Measurements from ENCODE around the gene RNASE9. TPM values are rescaled to one million over a fixed set of nuclear protein-coding genes. Genes with fewer than 3 reads are reported as not detected.

Gene RNASE9
- total RNA-seq, 4 donors from 2014 or later, result not detected

GRCh38 chr14:20555845-20556244 is 5.0 kb downstream of the RNASE9 start:
- no peak overlapping the region for H3K27ac ChIP-seq

GRCh38 chr14:20553024-20553423 is 7.8 kb downstream of the RNASE9 start:
- TF ChIP-seq, protein P1, sequence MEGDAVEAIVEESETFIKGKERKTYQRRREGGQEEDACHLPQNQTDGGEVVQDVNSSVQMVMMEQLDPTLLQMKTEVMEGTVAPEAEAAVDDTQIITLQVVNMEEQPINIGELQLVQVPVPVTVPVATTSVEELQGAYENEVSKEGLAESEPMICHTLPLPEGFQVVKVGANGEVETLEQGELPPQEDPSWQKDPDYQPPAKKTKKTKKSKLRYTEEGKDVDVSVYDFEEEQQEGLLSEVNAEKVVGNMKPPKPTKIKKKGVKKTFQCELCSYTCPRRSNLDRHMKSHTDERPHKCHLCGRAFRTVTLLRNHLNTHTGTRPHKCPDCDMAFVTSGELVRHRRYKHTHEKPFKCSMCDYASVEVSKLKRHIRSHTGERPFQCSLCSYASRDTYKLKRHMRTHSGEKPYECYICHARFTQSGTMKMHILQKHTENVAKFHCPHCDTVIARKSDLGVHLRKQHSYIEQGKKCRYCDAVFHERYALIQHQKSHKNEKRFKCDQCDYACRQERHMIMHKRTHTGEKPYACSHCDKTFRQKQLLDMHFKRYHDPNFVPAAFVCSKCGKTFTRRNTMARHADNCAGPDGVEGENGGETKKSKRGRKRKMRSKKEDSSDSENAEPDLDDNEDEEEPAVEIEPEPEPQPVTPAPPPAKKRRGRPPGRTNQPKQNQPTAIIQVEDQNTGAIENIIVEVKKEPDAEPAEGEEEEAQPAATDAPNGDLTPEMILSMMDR (IDR thresholded peaks at IDR 0.05), result no peak
- no peak for TF ChIP-seq POLR2A (IDR thresholded peaks at IDR 0.05)
- H3K27me3 ChIP-seq, result no peaks in the 10 kb centered on the region
- H3K4me1 ChIP-seq, result no peaks in the 10 kb centered on the region
- H3K27ac ChIP-seq, result no peak overlapping the region
- intact Hi-C loops (cut with DNase I; ENCODE audit: low total_unique reads), result no loop called here
- DNase-seq, result no peak
- H3K36me3 ChIP-seq, result no peaks in the 10 kb centered on the region
- H3K4me3 ChIP-seq, result no peak overlapping the region
- no peaks in the 10 kb centered on the region for H3K9me3 ChIP-seq

More at GRCh38 chr14:20555845-20556244, 5.0 kb downstream of the RNASE9 start:
- no peaks in the 10 kb centered on the region for H3K9me3 ChIP-seq
- no peaks in the 10 kb centered on the region for H3K4me1 ChIP-seq
- intact Hi-C loops (cut with DNase I; ENCODE audit: low total_unique reads), result no loop called here
- no peaks in the 10 kb centered on the region for H3K36me3 ChIP-seq
- H3K4me3 ChIP-seq, result no peak overlapping the region
- TF ChIP-seq, protein P1 (IDR thresholded peaks at IDR 0.05), result no peak
- no peak for TF ChIP-seq POLR2A (IDR thresholded peaks at IDR 0.05)
- no peak for DNase-seq
- no peaks in the 10 kb centered on the region for H3K27me3 ChIP-seq

DNA sequence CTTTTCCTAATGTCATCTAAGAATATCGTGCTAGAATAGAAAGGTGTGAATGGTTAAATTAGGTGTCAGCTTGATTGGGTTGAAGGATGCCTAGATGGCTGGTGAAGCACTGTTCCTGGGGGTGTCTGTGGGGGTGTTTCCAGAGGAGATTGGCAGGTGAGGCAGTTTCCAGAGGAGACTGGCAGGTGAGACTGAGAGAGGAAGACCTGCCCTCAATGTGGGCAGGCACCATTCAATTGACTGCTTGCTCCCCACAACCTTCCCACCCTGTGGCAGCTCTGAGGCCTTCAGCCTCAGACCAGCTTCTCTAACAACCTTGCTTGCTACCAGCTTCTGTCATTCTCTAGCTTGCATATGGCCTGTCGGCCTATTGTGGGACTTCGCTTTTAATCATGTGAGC is 9.2 kb downstream of the RNASE9 start:
- Histone ChIP-seq H3K27me3 (no peaks in the 10 kb centered on the region), H3K4me1 (no peaks in the 10 kb centered on the region), H3K27ac (no peak overlapping the region), H3K4me3 (no peak overlapping the region), H3K36me3 (no peaks in the 10 kb centered on the region), H3K9me3 (no peaks in the 10 kb centered on the region)
- intact Hi-C loops (cut with DNase I; ENCODE audit: low total_unique reads), result no loop called here
- TF ChIP-seq POLR2A (IDR thresholded peaks at IDR 0.05), result no peak
- TF ChIP-seq, protein P1 (IDR thresholded peaks at IDR 0.05), result no peak
- DNase-seq, result no peak

DNA sequence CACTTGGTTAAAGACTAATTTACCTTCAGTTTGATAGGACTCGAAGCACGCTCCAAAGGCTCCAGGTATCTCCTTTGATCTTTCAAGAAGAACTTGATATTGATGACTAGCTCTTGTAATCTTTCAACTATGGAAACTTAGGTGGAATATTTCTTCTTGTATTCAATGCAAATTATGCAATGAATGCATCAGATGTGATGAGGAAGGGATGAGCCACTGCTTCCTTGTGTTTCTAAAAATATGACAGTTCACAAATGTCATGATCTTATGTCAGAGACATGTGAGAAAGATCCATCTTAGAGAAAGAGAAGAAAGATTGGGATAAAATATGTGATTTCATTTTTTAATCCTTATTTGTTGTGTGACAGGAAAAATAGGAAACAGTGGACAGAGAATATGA is 9.9 kb downstream of the RNASE9 start:
- H3K36me3 ChIP-seq, result no peaks in the 10 kb centered on the region
- H3K27ac ChIP-seq, result no peak overlapping the region
- H3K27me3 ChIP-seq, result no peaks in the 10 kb centered on the region
- intact Hi-C loops (cut with DNase I; ENCODE audit: low total_unique reads), result no loop called here
- no peak for DNase-seq
- TF ChIP-seq POLR2A (IDR thresholded peaks at IDR 0.05), result no peak
- TF ChIP-seq, protein P1 (IDR thresholded peaks at IDR 0.05), result no peak
- no peaks in the 10 kb centered on the region for H3K9me3 ChIP-seq
- H3K4me1 ChIP-seq, result no peaks in the 10 kb centered on the region
- H3K4me3 ChIP-seq, result no peak overlapping the region

- Histone ChIP-seq H3K9me3 (no peaks in the 10 kb centered on the region), H3K27ac (no peak overlapping the region), H3K4me1 (no peaks in the 10 kb centered on the region), H3K27me3 (no peaks in the 10 kb centered on the region), H3K4me3 (no peak overlapping the region), H3K36me3 (no peaks in the 10 kb centered on the region)
- intact Hi-C loops (cut with DNase I; ENCODE audit: low total_unique reads), result no loop called here
- TF ChIP-seq, protein P1 (IDR thresholded peaks at IDR 0.05), result no peak
- no peak for TF ChIP-seq POLR2A (IDR thresholded peaks at IDR 0.05)
- DNase-seq, result no peak
Measured at GRCh38 chr14:20548414-20549158, 12.3 kb downstream of the RNASE9 start.
